ENCODE measurements around the gene SVOP. TPM values are rescaled to one million over a fixed set of nuclear protein-coding genes. Genes with fewer than 3 reads are reported as not detected.

The SVOP gene
- total RNA-seq, 4 donors from 2014 or later: not detected

DNA sequence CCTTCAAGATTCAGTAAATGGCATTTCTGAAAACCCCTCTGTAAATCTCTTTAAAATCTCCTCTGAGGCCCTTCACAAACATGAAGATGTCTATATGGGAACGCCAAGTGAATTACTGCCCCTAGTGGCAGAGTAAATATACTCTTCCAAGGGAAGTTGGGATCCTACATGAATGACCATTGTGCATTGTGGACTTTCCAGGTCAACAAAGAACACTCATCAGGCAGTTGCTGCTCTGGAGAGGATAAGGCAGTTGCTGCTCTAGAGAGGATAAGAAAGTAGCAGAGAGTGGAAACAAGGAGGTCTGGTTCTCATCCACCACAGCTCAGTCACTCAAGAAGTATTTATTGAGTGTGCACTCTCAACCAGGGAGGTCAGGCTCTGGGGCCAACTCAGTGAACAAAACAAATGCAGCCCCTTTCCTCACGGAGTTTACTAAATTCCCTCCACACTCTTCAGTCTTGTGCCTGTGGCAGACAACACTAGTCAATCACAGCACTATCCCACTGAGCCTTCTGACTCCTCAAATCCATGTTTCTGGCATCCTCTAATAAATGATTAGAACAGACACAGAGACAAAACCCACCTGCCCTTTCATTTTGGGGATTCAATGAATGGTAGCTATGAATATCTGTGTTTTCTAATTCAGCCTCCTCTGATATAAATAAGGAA, 52.9 kb downstream of the SVOP start:
- H3K4me3 ChIP-seq (ENCODE audit: low read depth, poor library complexity, severe bottlenecking): no peak overlapping the region
- TF ChIP-seq CTCF (IDR thresholded peaks at IDR 0.05): no peak
- no peak for TF ChIP-seq POLR2A (IDR thresholded peaks at IDR 0.05)
- intact Hi-C loops (cut with DNase I; ENCODE audit: low total_unique reads): no loop called here
- no peak for DNase-seq (ENCODE audit: low spot score in 2 of 2)
- WGBS, 2 donors: 75 to 77% methylated on average over 2 of the region's 2 CpGs

- DNase-seq (ENCODE audit: low spot score in 2 of 2): no peak
- intact Hi-C loops (cut with DNase I; ENCODE audit: low total_unique reads): no loop called here
- 38 to 41% methylated on average over 9 of the region's 9 CpGs for WGBS, 2 donors
- H3K4me3 ChIP-seq (ENCODE audit: low read depth, poor library complexity, severe bottlenecking): no peak overlapping the region
- no peak for TF ChIP-seq CTCF (IDR thresholded peaks at IDR 0.05)
- TF ChIP-seq POLR2A (IDR thresholded peaks at IDR 0.05): no peak
These were observed 54.3 kb downstream of the SVOP start for GRCh38 chr12:108966378-108967151.

- WGBS, 2 donors: 77 to 89% methylated on average over 1 of the region's 1 CpG
- intact Hi-C loops (cut with DNase I; ENCODE audit: low total_unique reads): no loop called here
- no peak for TF ChIP-seq POLR2A (IDR thresholded peaks at IDR 0.05)
- TF ChIP-seq CTCF (IDR thresholded peaks at IDR 0.05): no peak
- DNase-seq (ENCODE audit: low spot score in 2 of 2): no peak
- no peak overlapping the region for H3K4me3 ChIP-seq (ENCODE audit: low read depth, poor library complexity, severe bottlenecking)
These were observed 55.0 kb downstream of the SVOP start for GRCh38 chr12:108965886-108966285.

GRCh38 chr12:108964371-108965352, 56.2 kb downstream of the SVOP start:
- H3K4me3 ChIP-seq (ENCODE audit: low read depth, poor library complexity, severe bottlenecking): no peak overlapping the region
- 38 to 45% methylated on average over 8 of the region's 8 CpGs for WGBS, 2 donors
- DNase-seq (ENCODE audit: low spot score in 2 of 2): no peak
- intact Hi-C loops (cut with DNase I; ENCODE audit: low total_unique reads): no loop called here
- TF ChIP-seq CTCF (IDR thresholded peaks at IDR 0.05) (no peak), POLR2A (IDR thresholded peaks at IDR 0.05) (no peak)

- DNase-seq (ENCODE audit: low spot score in 2 of 2): no peak
- 83 to 88% methylated on average over 4 of the region's 4 CpGs for WGBS, 2 donors
- no peak for TF ChIP-seq POLR2A (IDR thresholded peaks at IDR 0.05)
- no peak for TF ChIP-seq CTCF (IDR thresholded peaks at IDR 0.05)
- no peak overlapping the region for H3K4me3 ChIP-seq (ENCODE audit: low read depth, poor library complexity, severe bottlenecking)
- intact Hi-C loops (cut with DNase I; ENCODE audit: low total_unique reads): no loop called here
These were observed 58.6 kb downstream of the SVOP start for GRCh38 chr12:108962256-108962655.

All from lower leg skin (tissue), 4 donors.